A549 treated with RU486 at 1 μM for 4 hours (cell line): ENCODE measurements around the gene LYZ. TPM values are rescaled to one million over a fixed set of nuclear protein-coding genes. Genes with fewer than 3 reads are reported as not detected.

Source experiments
- total RNA-seq: library from RNA; stranded (reverse); fragments of 200-300 nt; extraction: Qiagen RNA extraction; gene quantifications from 5 replicates; pipeline ENCODE4 v1.2.3, GENCODE V29; 2022; ENCODE audit warnings: low read depth

The LYZ gene
- 0.73 to 2.2 TPM in 2 of 5 replicates, not detected in the others for total RNA-seq

DNA sequence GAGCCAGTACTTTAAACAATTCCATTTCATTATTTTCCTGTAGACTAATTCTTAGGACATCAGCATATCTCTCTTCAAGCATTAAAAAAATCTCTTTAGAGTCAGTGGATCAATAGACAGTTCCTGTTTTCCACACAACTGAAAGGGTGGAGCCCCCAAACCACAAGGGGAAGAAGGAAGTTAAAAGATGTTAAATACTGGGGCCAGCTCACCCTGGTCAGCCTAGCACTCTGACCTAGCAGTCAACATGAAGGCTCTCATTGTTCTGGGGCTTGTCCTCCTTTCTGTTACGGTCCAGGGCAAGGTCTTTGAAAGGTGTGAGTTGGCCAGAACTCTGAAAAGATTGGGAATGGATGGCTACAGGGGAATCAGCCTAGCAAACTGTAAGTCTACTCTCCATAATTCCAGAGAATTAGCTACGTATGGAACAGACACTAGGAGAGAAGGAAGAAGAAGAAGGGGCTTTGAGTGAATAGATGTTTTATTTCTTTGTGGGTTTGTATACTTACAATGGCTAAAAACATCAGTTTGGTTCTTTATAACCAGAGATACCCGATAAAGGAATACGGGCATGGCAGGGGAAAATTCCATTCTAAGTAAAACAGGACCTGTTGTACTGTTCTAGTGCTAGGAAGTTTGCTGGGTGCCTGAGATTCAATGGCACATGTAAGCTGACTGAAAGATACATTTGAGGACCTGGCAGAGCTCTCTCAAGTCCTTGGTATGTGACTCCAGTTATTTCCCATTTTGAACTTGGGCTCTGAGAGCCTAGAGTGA is at the start of gene LYZ:
TSS of gene LYZ (plus strand) at position 220 of the 777 bp plus-strand sequence. CDS start at position 248, 28 bp downstream.

DNA sequence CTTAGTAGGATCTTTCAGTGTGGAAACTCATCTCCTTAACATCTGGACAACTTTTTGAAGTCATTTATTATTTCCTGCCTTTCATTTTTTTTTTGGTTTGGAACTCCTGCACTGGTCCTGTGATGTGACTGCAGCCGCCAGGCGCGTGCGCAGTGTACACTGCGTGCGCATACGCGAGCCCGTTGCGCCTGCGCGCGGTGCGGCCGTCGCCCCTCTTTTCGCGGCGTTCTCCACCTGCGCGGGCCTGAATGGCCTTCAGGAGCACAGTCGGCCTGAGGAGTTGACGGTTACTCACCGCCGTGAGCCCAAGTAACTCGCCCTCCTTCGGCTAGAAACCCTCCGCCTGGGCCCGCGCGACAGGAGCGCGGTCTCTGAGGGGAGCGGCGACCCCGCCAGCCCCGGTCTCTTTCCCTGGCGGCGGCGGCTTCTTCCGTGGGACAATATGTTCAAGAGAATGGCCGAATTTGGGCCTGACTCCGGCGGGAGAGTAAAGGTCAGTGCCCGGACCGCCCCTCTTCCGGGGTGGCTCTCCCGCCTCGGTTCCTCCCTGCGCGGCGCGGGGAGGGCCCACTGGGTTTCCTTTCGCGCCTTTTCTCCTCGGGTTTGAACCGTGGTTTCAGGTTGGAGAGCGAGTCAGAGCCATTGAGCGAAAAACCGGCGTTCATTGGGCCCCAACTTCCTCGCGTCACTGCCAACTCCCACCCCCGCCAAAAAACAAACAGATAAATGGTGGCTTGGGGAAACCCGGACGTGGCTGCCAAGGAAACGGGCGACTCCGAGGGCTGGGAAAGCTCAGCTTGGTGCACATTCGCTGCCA is 11.6 kb downstream of the LYZ start, which contains the start of gene YEATS4:
TSS of gene YEATS4 (plus strand) at position 213 of the 817 bp plus-strand sequence. CDS start at position 443, 230 bp downstream.

Other genes starting within 250 kb of the LYZ start
- gene CPSF6, start 108.8 kb upstream of the LYZ start, total RNA-seq = 61.2 to 82.3 TPM (median 65.4 TPM) in 5 replicates
- 30.4 to 47.8 TPM (median 34.9 TPM) in 5 replicates for gene YEATS4, start 11.4 kb downstream of the LYZ start, total RNA-seq
- 7.4 to 11.9 TPM (median 11.3 TPM) in 5 replicates for gene FRS2, start 122.0 kb downstream of the LYZ start, total RNA-seq
- 261 to 378 TPM (median 303 TPM) in 5 replicates for gene CCT2, start 237.1 kb downstream of the LYZ start, total RNA-seq